Panc1 (cell line): ENCODE measurements around the gene TMEM63B. TPM values are rescaled to one million over a fixed set of nuclear protein-coding genes. Genes with fewer than 3 reads are reported as not detected.

Experiments
- ATAC-seq: fragments of 200-7000 bp; cut with Tn5 transposase; 2 replicates; pipeline ENCODE4 v1.9.1; 2020; ENCODE audit warnings: mild to moderate bottlenecking, moderate library complexity
- BruUV-seq: library from RNA; stranded (reverse); fragments of 400-500 nt; replicated peaks from 2 replicates; lab custom pipeline; 2021; lab: Mats Ljungman, UMichigan
- CTCF ChIA-PET: fragments of 300-600 bp; sonication (Branson Sonifier 250); formaldehyde crosslinking; loops from one replicate; lab custom pipeline; 2022; ENCODE audit warnings: antibody characterized with exemption; lab: Charles Lee
- POLR2A ChIA-PET: fragments of 300-600 bp; sonication (Branson Sonifier 250); formaldehyde crosslinking; loops from one replicate; lab custom pipeline; 2022; ENCODE audit warnings: antibody characterized with exemption; lab: Charles Lee
- DNase-seq: peaks from one replicate; pipeline ENCODE4 v3.0.0-alpha.2; 2010; ENCODE audit warnings: low read depth, low spot score
- H3K27ac ChIP-seq: 2 replicates; pipeline ENCODE4 v1.5.1; 2011; ENCODE audit warnings: mild to moderate bottlenecking, low read length, inconsistent platforms
- H3K27me3 ChIP-seq: fragments of 200-500 bp; sonication (Bioruptor generic); 2 replicates; pipeline ENCODE4 v1.6.0; 2014; ENCODE audit warnings: low read length, inconsistent platforms; ENCODE audit not compliant: control insufficient read depth, insufficient read depth
- H3K36me3 ChIP-seq: fragments of 200-500 bp; sonication (Bioruptor generic); 2 replicates; pipeline ENCODE4 v1.5.1; 2014; ENCODE audit warnings: inconsistent platforms, mild to moderate bottlenecking, low read length, moderate library complexity; ENCODE audit not compliant: control insufficient read depth, insufficient read depth
- H3K4me1 ChIP-seq: 2 replicates; pipeline ENCODE4 v1.5.1; 2011; ENCODE audit warnings: inconsistent platforms, mild to moderate bottlenecking, low read length, moderate library complexity; ENCODE audit not compliant: control insufficient read depth, insufficient read depth
- H3K4me3 ChIP-seq, 2 experiments: 2 replicates each; pipeline ENCODE4 v1.5.1; 2011 to 2012; ENCODE audit warnings: low read depth in 2 of 2, low read length in 2 of 2, mild to moderate bottlenecking in 2 of 2, inconsistent platforms in 1 of 2, moderate library complexity in 1 of 2
- H3K9me3 ChIP-seq: fragments of 200-500 bp; sonication (Bioruptor generic); 2 replicates; pipeline ENCODE4 v1.5.1; 2014; ENCODE audit warnings: low read depth, mild to moderate bottlenecking, inconsistent platforms, low read length, moderate library complexity; ENCODE audit not compliant: control insufficient read depth, insufficient read depth
- CTCF ChIP-seq: fragments of 450-650 bp; IDR thresholded peaks from 2 replicates; pipeline ENCODE4 v1.5.1; 2017; ENCODE audit warnings: mild to moderate bottlenecking
- POLR2AphosphoS5 ChIP-seq: IDR thresholded peaks from 2 replicates; pipeline ENCODE4 v1.6.1; 2012; ENCODE audit warnings: mild to moderate bottlenecking, low read depth, low read length, moderate library complexity
- SIN3A ChIP-seq: IDR thresholded peaks from 2 replicates; pipeline ENCODE4 v1.6.1; 2012; ENCODE audit warnings: low read depth, mild to moderate bottlenecking, low read length, moderate library complexity, borderline replicate concordance; ENCODE audit not compliant: insufficient read depth
- TCF7L2 ChIP-seq: IDR thresholded peaks from 2 replicates; pipeline ENCODE4 v1.6.1; 2011; ENCODE audit warnings: mild to moderate bottlenecking, low read depth, low read length, inconsistent platforms
- in situ Hi-C: cut with HindIII; loops from 2 replicates; pipeline ENCODE4 v1.10.0; 2016; ENCODE audit warnings: low sequenced_read_pairs, low pct_unique_long_range_greater_than_20kb
- intact Hi-C: fragments of 100-400 bp; cut with micrococcal nuclease; formaldehyde crosslinking; loops from one replicate; pipeline ENCODE4 v1.10.0; 2022; ENCODE audit not compliant: unreplicated experiment
- total RNA-seq: library from RNA; stranded (reverse); gene quantifications from one replicate; pipeline ENCODE4 v1.2.1, GENCODE V29; 2021; ENCODE audit not compliant: unreplicated experiment
- TF ChIP-seq, protein P1 (sequence below), 2 experiments: IDR thresholded peaks; 2 replicates each; pipeline ENCODE4 v1.6.1; 2011 to 2012; ENCODE audit warnings: low read depth in 2 of 2, control low read depth in 1 of 2, low read length in 1 of 2, mild to moderate bottlenecking in 1 of 2, moderate library complexity in 1 of 2; ENCODE audit not compliant: insufficient read depth in 1 of 2

Gene TMEM63B
- total RNA-seq, 1 experiment from 2014 or later = 54.1 TPM

DNA sequence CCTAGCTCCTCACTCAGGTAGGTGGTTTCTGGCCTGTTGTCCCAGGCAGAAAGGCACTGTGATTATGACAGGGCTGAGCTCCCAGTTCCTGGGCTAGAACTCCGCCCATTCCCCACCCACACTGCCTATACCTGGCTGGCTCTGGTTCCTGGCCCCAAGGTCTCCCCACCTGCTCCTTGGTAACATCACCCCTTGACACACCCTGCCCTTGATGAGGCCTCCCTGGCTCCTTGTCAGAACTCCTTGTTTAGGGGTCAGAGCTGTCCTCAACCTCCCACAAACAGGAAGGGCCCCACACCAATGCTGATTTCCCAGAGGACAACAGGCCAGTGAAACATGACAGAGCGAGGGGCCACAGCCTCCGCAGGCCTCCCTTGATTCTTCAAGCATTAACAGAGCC, 73.8 kb downstream of the TMEM63B start:
- in situ Hi-C loops (no loop called here), intact Hi-C loops (no loop called here)
- ChIA-PET CTCF (no interaction called here), POLR2A (no interaction called here)
- Histone ChIP-seq H3K4me1 (peaks cover 30% of the 10 kb centered on the region), H3K9me3 (no peaks in the 10 kb centered on the region), H3K27me3 (no peaks in the 10 kb centered on the region), H3K36me3 (no peaks in the 10 kb centered on the region), H3K4me3 (no peak overlapping the region), H3K27ac (no peak overlapping the region)
- TF ChIP-seq POLR2AphosphoS5 = no peak
- TF ChIP-seq TCF7L2 = no peak
- TF ChIP-seq, protein P1, sequence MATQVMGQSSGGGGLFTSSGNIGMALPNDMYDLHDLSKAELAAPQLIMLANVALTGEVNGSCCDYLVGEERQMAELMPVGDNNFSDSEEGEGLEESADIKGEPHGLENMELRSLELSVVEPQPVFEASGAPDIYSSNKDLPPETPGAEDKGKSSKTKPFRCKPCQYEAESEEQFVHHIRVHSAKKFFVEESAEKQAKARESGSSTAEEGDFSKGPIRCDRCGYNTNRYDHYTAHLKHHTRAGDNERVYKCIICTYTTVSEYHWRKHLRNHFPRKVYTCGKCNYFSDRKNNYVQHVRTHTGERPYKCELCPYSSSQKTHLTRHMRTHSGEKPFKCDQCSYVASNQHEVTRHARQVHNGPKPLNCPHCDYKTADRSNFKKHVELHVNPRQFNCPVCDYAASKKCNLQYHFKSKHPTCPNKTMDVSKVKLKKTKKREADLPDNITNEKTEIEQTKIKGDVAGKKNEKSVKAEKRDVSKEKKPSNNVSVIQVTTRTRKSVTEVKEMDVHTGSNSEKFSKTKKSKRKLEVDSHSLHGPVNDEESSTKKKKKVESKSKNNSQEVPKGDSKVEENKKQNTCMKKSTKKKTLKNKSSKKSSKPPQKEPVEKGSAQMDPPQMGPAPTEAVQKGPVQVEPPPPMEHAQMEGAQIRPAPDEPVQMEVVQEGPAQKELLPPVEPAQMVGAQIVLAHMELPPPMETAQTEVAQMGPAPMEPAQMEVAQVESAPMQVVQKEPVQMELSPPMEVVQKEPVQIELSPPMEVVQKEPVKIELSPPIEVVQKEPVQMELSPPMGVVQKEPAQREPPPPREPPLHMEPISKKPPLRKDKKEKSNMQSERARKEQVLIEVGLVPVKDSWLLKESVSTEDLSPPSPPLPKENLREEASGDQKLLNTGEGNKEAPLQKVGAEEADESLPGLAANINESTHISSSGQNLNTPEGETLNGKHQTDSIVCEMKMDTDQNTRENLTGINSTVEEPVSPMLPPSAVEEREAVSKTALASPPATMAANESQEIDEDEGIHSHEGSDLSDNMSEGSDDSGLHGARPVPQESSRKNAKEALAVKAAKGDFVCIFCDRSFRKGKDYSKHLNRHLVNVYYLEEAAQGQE (IDR thresholded peaks at IDR 0.05; ENCODE audit: insufficient read depth in 1 of 2, low read depth in 2 of 2, low read length in 1 of 2) = no peak
- no peak for ATAC-seq
- no peak for DNase-seq
- BruUV-seq = no TSS peak

GRCh38 chr6:44201638-44202303, 74.4 kb downstream of the TMEM63B start:
- CTCF ChIA-PET = no interaction called here

More at GRCh38 chr6:44201638-44202303, 74.4 kb downstream of the TMEM63B start:
- POLR2A ChIA-PET = no interaction called here
- ATAC-seq = no peak
- Histone ChIP-seq H3K4me3 (no peak overlapping the region), H3K9me3 (no peaks in the 10 kb centered on the region), H3K27ac (no peak overlapping the region), H3K27me3 (no peaks in the 10 kb centered on the region), H3K4me1 (peaks cover 30% of the 10 kb centered on the region), H3K36me3 (no peaks in the 10 kb centered on the region)
- intact Hi-C loops = no loop called here
- TF ChIP-seq TCF7L2 = no peak
- TF ChIP-seq, protein P1 (IDR thresholded peaks at IDR 0.05; ENCODE audit: insufficient read depth in 1 of 2, low read depth in 2 of 2, low read length in 1 of 2) = no peak
- no peak for TF ChIP-seq SIN3A
- TF ChIP-seq POLR2AphosphoS5 = no peak
- no peak for TF ChIP-seq CTCF
- DNase-seq = no peak
- in situ Hi-C loops = no loop called here
- no TSS peak for BruUV-seq
